Effector memory CD4-positive, alpha-beta T cell (primary cell): ENCODE measurements around the gene MED28.
"Not testable (repeated sequence)": the region's sequence is repeated elsewhere in the genome, so short reads cannot be mapped to it uniquely, and the experiment has no call there.

Experiments
- DNase-seq, 3 donors: peaks; one replicate each; pipeline ENCODE4 v3.0.0-alpha.2; 2020
- H3K27ac ChIP-seq: 2 replicates; pipeline ENCODE4 v1.7.0; 2013; ENCODE audit warnings: mild to moderate bottlenecking, low read length, moderate library complexity; ENCODE audit not compliant: insufficient read depth, poor library complexity, severe bottlenecking
- H3K27me3 ChIP-seq: replicated peaks from 2 replicates; pipeline ENCODE4 v1.7.0; 2013; ENCODE audit warnings: mild to moderate bottlenecking, low read length; ENCODE audit not compliant: insufficient read depth, control insufficient read depth, poor library complexity, severe bottlenecking
- H3K36me3 ChIP-seq: 2 replicates; pipeline ENCODE4 v1.7.0; 2013; ENCODE audit warnings: mild to moderate bottlenecking, low read length, moderate library complexity; ENCODE audit not compliant: control insufficient read depth, insufficient read depth
- H3K4me1 ChIP-seq: 2 replicates; pipeline ENCODE4 v1.7.0; 2013; ENCODE audit warnings: low read length, mild to moderate bottlenecking; ENCODE audit not compliant: control insufficient read depth, insufficient read depth, poor library complexity, severe bottlenecking
- H3K4me3 ChIP-seq: 2 replicates; pipeline ENCODE4 v1.7.0; 2013; ENCODE audit warnings: low read length, low read depth, mild to moderate bottlenecking; ENCODE audit not compliant: insufficient read depth, poor library complexity, severe bottlenecking
- H3K9me3 ChIP-seq: 2 replicates; pipeline ENCODE4 v1.7.0; 2013; ENCODE audit warnings: mild to moderate bottlenecking, low read length, moderate library complexity; ENCODE audit not compliant: control insufficient read depth
- total RNA-seq, 3 donors: gene quantifications; one replicate each; lab custom pipeline; 2026; lab: John Stamatoyannopoulos, UW

The MED28 gene
- total RNA-seq = 93.9 to 99.1 (median 93.9) reads per million in 3 donors

GRCh38 chr4:17614416-17615299 lies at the start of gene MED28:
TSS of gene MED28 (plus strand) at chr4:17614641. CDS start at chr4:17614655, 14 bp downstream.
- H3K27ac ChIP-seq = peak within 1 kb of the TSS; percentile 92
- no peaks in the 10 kb centered on the region for H3K9me3 ChIP-seq
- peak; percentile 89 to 97 (median 93) for DNase-seq
- peaks cover 11% of the 10 kb centered on the region for H3K4me1 ChIP-seq
- peak within 1 kb of the TSS; percentile 95 for H3K4me3 ChIP-seq
- H3K36me3 ChIP-seq = peaks cover 3% of the 10 kb centered on the region
- no peaks in the 10 kb centered on the region for H3K27me3 ChIP-seq

GRCh38 chr4:17565846-17566245 lies 48.6 kb upstream of the MED28 start:
- Histone ChIP-seq H3K36me3 (no peaks in the 10 kb centered on the region), H3K27me3 (no peaks in the 10 kb centered on the region), H3K4me3 (no peak overlapping the region), H3K4me1 (no peaks in the 10 kb centered on the region), H3K9me3 (no peaks in the 10 kb centered on the region), H3K27ac (no peak overlapping the region)
- DNase-seq = no peak

GRCh38 chr4:17567271-17567670 lies 47.2 kb upstream of the MED28 start:
- Histone ChIP-seq H3K27ac (no peak overlapping the region), H3K36me3 (no peaks in the 10 kb centered on the region), H3K4me3 (no peak overlapping the region), H3K4me1 (no peaks in the 10 kb centered on the region), H3K27me3 (no peaks in the 10 kb centered on the region), H3K9me3 (no peaks in the 10 kb centered on the region)
- no peak for DNase-seq

- Histone ChIP-seq H3K36me3 (no peaks in the 10 kb centered on the region), H3K27ac (no peak overlapping the region), H3K4me1 (peaks cover 14% of the 10 kb centered on the region), H3K27me3 (no peaks in the 10 kb centered on the region), H3K9me3 (no peaks in the 10 kb centered on the region), H3K4me3 (no peak overlapping the region)
- DNase-seq = no peak
Observed at GRCh38 chr4:17574206-17574605, 40.2 kb upstream of the MED28 start.

- not testable (repeated sequence) for DNase-seq
Observed at GRCh38 chr4:17575177-17575576, 39.3 kb upstream of the MED28 start.

GRCh38 chr4:17576932-17577664 lies 37.3 kb upstream of the MED28 start, which contains the start of gene LAP3:
TSS of gene LAP3 (plus strand) at chr4:17577198. CDS start at chr4:17577466, 268 bp downstream.
- Histone ChIP-seq H3K27me3 (no peaks in the 10 kb centered on the region), H3K36me3 (peaks cover 18% of the 10 kb centered on the region), H3K4me1 (peaks cover 14% of the 10 kb centered on the region), H3K9me3 (no peaks in the 10 kb centered on the region), H3K4me3 (peak within 1 kb of the TSS; percentile 89), H3K27ac (peak within 1 kb of the TSS; percentile 88)
- peak; percentile 98 to 99 (median 98) for DNase-seq

More at GRCh38 chr4:17575177-17575576, 39.3 kb upstream of the MED28 start:
- peaks cover 14% of the 10 kb centered on the region for H3K4me1 ChIP-seq
- not testable (repeated sequence) for H3K4me3 ChIP-seq, H3K27me3 ChIP-seq, H3K36me3 ChIP-seq, H3K9me3 ChIP-seq, H3K27ac ChIP-seq

GRCh38 chr4:17577665-17578481 lies 36.6 kb upstream of the MED28 start:
- H3K27me3 ChIP-seq = no peaks in the 10 kb centered on the region
- peak overlapping the region; percentile 88 for H3K27ac ChIP-seq
- peaks cover 14% of the 10 kb centered on the region for H3K4me1 ChIP-seq
- peaks cover 26% of the 10 kb centered on the region for H3K36me3 ChIP-seq
- H3K9me3 ChIP-seq = no peaks in the 10 kb centered on the region
- DNase-seq = peak in 1 of 3 donors; percentile 2
- H3K4me3 ChIP-seq = peak overlapping the region; percentile 89

GRCh38 chr4:17578482-17578891 lies 36.0 kb upstream of the MED28 start:
- peaks cover 14% of the 10 kb centered on the region for H3K4me1 ChIP-seq
- no peaks in the 10 kb centered on the region for H3K9me3 ChIP-seq
- no peak for DNase-seq
- H3K36me3 ChIP-seq = peaks cover 32% of the 10 kb centered on the region
- H3K27ac ChIP-seq = peak overlapping the region; percentile 88
- H3K27me3 ChIP-seq = no peaks in the 10 kb centered on the region
- peak overlapping the region; percentile 89 for H3K4me3 ChIP-seq

- peaks cover 57% of the 10 kb centered on the region for H3K36me3 ChIP-seq
- no peak overlapping the region for H3K4me3 ChIP-seq
- H3K27ac ChIP-seq = no peak overlapping the region
- no peaks in the 10 kb centered on the region for H3K9me3 ChIP-seq
- no peak for DNase-seq
- peaks cover 14% of the 10 kb centered on the region for H3K4me1 ChIP-seq
- H3K27me3 ChIP-seq = no peaks in the 10 kb centered on the region
Observed at GRCh38 chr4:17580969-17581368, 33.5 kb upstream of the MED28 start.
